Endodermal cell (in vitro differentiated cells): ENCODE results near the gene SMPDL3A. TPM values are rescaled to one million over a fixed set of nuclear protein-coding genes. Genes with fewer than 3 reads are reported as not detected.

Experiments
- DNase-seq: peaks from one replicate; pipeline ENCODE4 v3.0.0-alpha.2; 2017
- H3K27ac ChIP-seq: 2 replicates; pipeline ENCODE4 v1.5.1; 2013; ENCODE audit warnings: mild to moderate bottlenecking, low read depth, low read length, moderate library complexity
- H3K27me3 ChIP-seq: 2 replicates; pipeline ENCODE4 v1.6.1; 2013; ENCODE audit warnings: mild to moderate bottlenecking, low read length, moderate library complexity; ENCODE audit not compliant: insufficient read depth, control insufficient read depth, poor library complexity, severe bottlenecking
- H3K36me3 ChIP-seq: 2 replicates; pipeline ENCODE4 v1.7.0; 2013; ENCODE audit warnings: mild to moderate bottlenecking, low read length, moderate library complexity; ENCODE audit not compliant: control insufficient read depth, insufficient read depth
- H3K4me1 ChIP-seq: one replicate; pipeline ENCODE4 v1.7.0; 2013; ENCODE audit warnings: low read length; ENCODE audit not compliant: control insufficient read depth, insufficient read depth
- H3K4me3 ChIP-seq: 2 replicates; pipeline ENCODE4 v1.5.1; 2013; ENCODE audit warnings: mild to moderate bottlenecking, low read length, moderate library complexity
- H3K9ac ChIP-seq: 2 replicates; pipeline ENCODE4 v1.6.1; 2013; ENCODE audit warnings: mild to moderate bottlenecking, low read length, moderate library complexity; ENCODE audit not compliant: poor library complexity, severe bottlenecking; ENCODE audit errors: extremely low read depth
- H3K9me3 ChIP-seq: 2 replicates; pipeline ENCODE4 v1.6.1; 2013; ENCODE audit warnings: mild to moderate bottlenecking, low read length, moderate library complexity; ENCODE audit not compliant: control insufficient read depth
- H3K27ac Mint-ChIP-seq: 2 replicates; pipeline ENCODE4 v1.8.0; 2020; ENCODE audit warnings: mixed read lengths
- H3K27me3 Mint-ChIP-seq: 2 replicates; pipeline ENCODE4 v1.8.0; 2021; ENCODE audit warnings: mild to moderate bottlenecking, mixed read lengths; ENCODE audit not compliant: insufficient read depth
- H3K36me3 Mint-ChIP-seq: 2 replicates; pipeline ENCODE4 v1.8.0; 2020; ENCODE audit warnings: low read depth, mixed read lengths
- H3K4me1 Mint-ChIP-seq: 2 replicates; pipeline ENCODE4 v1.8.0; 2020; ENCODE audit warnings: mixed read lengths
- H3K4me3 Mint-ChIP-seq: 2 replicates; pipeline ENCODE4 v1.8.0; 2020; ENCODE audit warnings: mild to moderate bottlenecking, moderate library complexity, mixed read lengths
- H3K9me3 Mint-ChIP-seq: 2 replicates; pipeline ENCODE4 v1.8.0; 2020; ENCODE audit warnings: mild to moderate bottlenecking, mixed read lengths
- WGBS, 2 experiments: methylation state at CpG; one replicate each; pipeline versions ENCODE4 v1.1.5 to v1.1.7; 2013; ENCODE audit warnings: missing lambda C conversion rate in 2 of 2, mixed read lengths in 1 of 2; ENCODE audit not compliant: insufficient coverage in 1 of 2, insufficient read length in 1 of 2; 5-methylcytosine and 5-hydroxymethylcytosine counted together
- total RNA-seq, 2 donors: library from RNA; stranded (reverse); fragmentation: NEBNext Ultra II Directional in 1 of 2; extraction: Animal tissue kit (Norgen Biotek cat#: 25700) in 1 of 2; gene quantifications; 2 replicates in 1 of 2; 3 replicates in 1 of 2; pipeline ENCODE4 v1.2.1, GENCODE V29; 2021
- TF ChIP-seq, protein P1 (sequence below): fragments of 200-600 bp; sonication (generic); conservative IDR thresholded peaks from 2 replicates; pipeline ENCODE4 v1.5.0; 2021; ENCODE audit warnings: antibody characterized with exemption, mild to moderate bottlenecking

The SMPDL3A gene
- total RNA-seq, 2 donors from 2014 or later, result 2.8 to 3.2 TPM

DNA sequence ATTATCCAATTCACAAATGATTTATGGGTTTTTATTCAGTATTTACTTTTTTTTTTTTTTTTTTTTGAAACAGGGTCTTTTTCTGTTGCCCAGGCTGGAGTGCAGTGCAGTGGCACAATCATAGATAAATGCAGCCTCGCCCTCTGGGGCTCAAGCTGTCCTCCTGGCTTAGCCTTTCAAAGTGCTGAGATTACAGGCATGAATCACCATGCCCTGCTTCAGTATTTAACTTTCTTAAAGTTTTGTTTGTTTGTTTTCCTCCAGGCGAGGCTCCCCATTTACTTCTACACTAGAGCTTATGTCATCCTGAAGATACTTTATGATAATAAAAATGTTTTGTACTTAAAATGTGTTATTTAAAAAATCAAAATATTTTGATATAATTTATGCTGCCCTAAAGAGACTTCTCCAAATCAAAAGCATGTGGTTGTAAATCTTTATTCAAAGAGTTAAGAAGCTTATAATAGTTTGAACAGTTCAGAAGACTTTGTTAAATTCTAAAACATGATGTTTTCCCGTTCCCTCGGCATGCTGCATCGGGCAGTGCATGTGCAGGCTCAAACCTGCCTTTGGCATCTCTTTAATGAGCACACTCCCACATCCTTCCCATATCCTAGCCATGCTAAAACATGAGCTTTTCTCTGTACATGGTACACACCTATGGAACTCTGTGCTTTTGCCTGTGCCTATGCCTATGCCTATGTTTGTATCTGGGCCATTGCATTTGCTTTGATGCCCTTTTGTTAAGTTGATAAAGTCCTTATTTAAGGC is 11.0 kb downstream of the SMPDL3A start:
- Histone ChIP-seq H3K27ac (no peak overlapping the region), H3K4me1 (peaks cover 2% of the 10 kb centered on the region), H3K4me3 (no peak overlapping the region), H3K27me3 (no peaks in the 10 kb centered on the region), H3K36me3 (no peaks in the 10 kb centered on the region), H3K9me3 (no peaks in the 10 kb centered on the region), H3K9ac (no peak overlapping the region)
- Mint-ChIP-seq H3K36me3 (no peaks in the 10 kb centered on the region), H3K27me3 (no peaks in the 10 kb centered on the region), H3K27ac (no peak overlapping the region), H3K4me1 (peaks cover 28% of the 10 kb centered on the region), H3K4me3 (no peak overlapping the region), H3K9me3 (no peaks in the 10 kb centered on the region)
- no peak for DNase-seq
- TF ChIP-seq, protein P1, sequence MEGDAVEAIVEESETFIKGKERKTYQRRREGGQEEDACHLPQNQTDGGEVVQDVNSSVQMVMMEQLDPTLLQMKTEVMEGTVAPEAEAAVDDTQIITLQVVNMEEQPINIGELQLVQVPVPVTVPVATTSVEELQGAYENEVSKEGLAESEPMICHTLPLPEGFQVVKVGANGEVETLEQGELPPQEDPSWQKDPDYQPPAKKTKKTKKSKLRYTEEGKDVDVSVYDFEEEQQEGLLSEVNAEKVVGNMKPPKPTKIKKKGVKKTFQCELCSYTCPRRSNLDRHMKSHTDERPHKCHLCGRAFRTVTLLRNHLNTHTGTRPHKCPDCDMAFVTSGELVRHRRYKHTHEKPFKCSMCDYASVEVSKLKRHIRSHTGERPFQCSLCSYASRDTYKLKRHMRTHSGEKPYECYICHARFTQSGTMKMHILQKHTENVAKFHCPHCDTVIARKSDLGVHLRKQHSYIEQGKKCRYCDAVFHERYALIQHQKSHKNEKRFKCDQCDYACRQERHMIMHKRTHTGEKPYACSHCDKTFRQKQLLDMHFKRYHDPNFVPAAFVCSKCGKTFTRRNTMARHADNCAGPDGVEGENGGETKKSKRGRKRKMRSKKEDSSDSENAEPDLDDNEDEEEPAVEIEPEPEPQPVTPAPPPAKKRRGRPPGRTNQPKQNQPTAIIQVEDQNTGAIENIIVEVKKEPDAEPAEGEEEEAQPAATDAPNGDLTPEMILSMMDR, result no peak
- WGBS, 2 experiments, result 94 to 100% methylated on average over 1 to 4 of the region's 5 CpGs

DNA sequence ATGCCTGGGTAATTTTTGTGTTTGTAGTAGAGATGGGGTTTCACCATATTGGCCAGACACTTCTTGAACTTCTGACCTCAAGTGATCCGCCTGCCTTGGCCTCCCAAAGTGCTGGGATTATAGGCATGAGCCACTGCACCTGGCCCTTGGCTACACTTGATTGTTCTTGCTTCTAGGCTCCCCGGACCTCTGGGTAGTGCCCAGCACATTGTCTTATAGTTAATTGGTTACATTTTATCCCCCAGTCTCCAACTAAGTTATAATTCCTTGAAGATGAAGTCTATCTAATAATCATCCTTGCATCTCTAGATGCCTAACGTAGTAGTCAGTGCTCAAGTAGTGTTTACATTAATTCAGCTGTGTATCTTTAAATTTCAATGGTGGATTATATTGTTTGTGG is 11.8 kb downstream of the SMPDL3A start:
- WGBS, 2 experiments, result 96% methylated on average over 3 of the region's 3 CpGs; no CpG with 5 or more reads in 1 of the 2 experiments
- Mint-ChIP-seq H3K27ac (no peak overlapping the region), H3K4me3 (no peak overlapping the region)

DNA sequence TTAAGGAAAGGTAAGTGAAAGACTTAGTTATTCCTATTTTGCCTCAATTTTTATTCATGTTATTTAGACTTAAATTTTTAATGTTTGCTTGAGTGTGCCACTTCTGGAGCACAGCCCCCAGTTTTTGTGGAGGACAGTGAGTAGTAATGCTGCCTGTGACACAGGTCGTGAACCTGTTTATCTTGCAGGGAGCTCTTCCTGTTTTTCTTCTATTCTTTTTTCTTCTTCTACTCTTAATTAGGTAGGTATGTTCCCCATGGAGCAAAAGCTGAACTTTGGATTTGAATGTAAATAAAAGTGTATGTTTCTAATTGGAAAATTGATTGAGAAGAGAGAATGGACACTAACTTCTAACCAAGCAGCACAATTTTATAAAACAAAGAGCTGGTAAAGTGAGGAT is 12.3 kb downstream of the SMPDL3A start:
- TF ChIP-seq, protein P1, result no peak
- Histone ChIP-seq H3K4me3 (no peak overlapping the region), H3K4me1 (peaks cover 2% of the 10 kb centered on the region), H3K36me3 (no peaks in the 10 kb centered on the region), H3K27ac (no peak overlapping the region), H3K27me3 (no peaks in the 10 kb centered on the region), H3K9ac (no peak overlapping the region), H3K9me3 (no peaks in the 10 kb centered on the region)
- H3K4me3 Mint-ChIP-seq, result no peak overlapping the region
- WGBS, 2 experiments, result 100% methylated on average over 1 of the region's 1 CpG; no CpG with 5 or more reads in 1 of the 2 experiments
- no peak overlapping the region for H3K27ac Mint-ChIP-seq
- H3K36me3 Mint-ChIP-seq, result no peaks in the 10 kb centered on the region
- no peaks in the 10 kb centered on the region for H3K9me3 Mint-ChIP-seq
- no peak for DNase-seq
- no peaks in the 10 kb centered on the region for H3K27me3 Mint-ChIP-seq
- peaks cover 28% of the 10 kb centered on the region for H3K4me1 Mint-ChIP-seq

More for the DNA sequence above, 11.8 kb downstream of the SMPDL3A start:
- DNase-seq, result no peak
- no peak overlapping the region for H3K27ac ChIP-seq
- peaks cover 28% of the 10 kb centered on the region for H3K4me1 Mint-ChIP-seq
- H3K27me3 Mint-ChIP-seq, result no peaks in the 10 kb centered on the region
- H3K9ac ChIP-seq, result no peak overlapping the region
- peaks cover 2% of the 10 kb centered on the region for H3K4me1 ChIP-seq
- TF ChIP-seq, protein P1, result no peak
- H3K36me3 ChIP-seq, result no peaks in the 10 kb centered on the region
- H3K4me3 ChIP-seq, result no peak overlapping the region
- H3K9me3 Mint-ChIP-seq, result no peaks in the 10 kb centered on the region
- no peaks in the 10 kb centered on the region for H3K36me3 Mint-ChIP-seq
- H3K27me3 ChIP-seq, result no peaks in the 10 kb centered on the region
- no peaks in the 10 kb centered on the region for H3K9me3 ChIP-seq
